Measurements from ENCODE around the gene SMIM5.

DNA sequence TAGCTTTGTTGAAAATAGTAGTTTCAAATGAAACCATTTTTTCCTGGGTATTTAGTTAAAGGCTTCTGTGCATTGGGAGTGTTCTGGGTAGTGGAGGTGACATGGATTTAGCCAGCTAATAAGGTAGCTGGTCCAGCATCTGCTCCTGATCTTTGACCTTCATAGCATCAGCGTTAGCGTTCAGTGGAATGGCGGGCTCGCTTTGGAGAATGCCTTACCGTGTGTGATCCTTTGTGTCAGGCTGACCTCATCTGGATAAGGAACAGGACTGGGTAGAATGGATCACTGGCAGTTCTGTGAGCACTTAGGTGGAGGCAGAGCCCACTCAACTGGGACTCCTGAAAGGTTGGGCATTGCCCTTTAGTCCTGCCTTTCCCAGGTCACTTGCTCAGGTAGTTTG is 37.6 kb downstream of the SMIM5 start:
- TF ChIP-seq CTCF (IDR thresholded peaks at IDR 0.05): no peak
- TF ChIP-seq EZH2 (IDR thresholded peaks at IDR 0.05): no peak
- no peak for TF ChIP-seq EZH2phosphoT487 (IDR thresholded peaks at IDR 0.05)

All from neural progenitor cell (in vitro differentiated cells).